Measurements from ENCODE around the gene RAB6B. TPM values are rescaled to one million over a fixed set of nuclear protein-coding genes. Genes with fewer than 3 reads are reported as not detected.

The RAB6B gene
- total and polyA plus RNA-seq, 4 donors, result 1.8 to 5.1 (median 3.2) TPM

DNA sequence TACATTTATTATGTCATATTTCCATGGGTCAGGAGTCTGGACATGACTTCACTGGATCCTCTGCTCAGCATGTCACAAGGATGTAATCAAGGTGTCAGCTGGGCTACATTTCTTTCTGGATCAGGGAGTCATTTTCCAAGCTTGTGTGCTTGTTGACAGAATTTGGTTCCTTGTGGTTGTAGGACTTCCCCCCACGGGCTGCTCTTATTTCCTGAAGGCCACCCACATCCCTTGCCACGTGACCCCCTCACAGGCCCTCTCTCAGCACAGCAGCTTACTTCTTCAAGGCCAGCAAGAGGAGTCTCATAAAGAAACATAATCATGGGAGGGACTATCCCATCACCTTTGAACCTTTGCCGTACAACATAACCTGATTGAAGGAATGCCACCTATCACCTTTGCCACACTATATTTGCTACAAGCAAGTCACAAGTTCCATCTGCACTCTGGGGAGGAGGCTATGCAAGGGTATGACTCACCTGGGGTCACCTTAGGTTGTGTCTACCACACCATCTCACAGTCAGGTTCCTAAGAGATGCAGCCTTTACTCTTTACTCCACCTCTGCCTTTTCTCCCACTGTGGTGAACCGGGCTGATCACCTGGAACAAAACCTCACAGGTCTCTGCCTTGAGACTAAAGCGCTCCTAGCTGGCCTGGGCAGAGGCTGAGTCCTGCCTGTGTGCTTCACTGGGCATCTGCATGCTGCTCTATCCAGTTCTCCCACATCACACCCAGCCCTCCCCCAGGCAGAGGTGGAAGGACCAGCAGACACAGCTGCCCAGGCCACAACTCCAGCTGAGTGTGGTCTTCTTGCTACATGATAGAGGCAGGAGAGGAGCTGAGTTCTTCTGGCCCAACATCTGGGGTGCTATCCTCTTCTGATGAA, 13.5 kb downstream of the RAB6B start:
- H3K9me3 ChIP-seq (ENCODE audit: control insufficient read depth in 4 of 4, insufficient read depth in 3 of 4, low read length in 3 of 4), result peaks cover 0 to 4% (median 0%) of the 10 kb centered on the region in 4 donors
- ATAC-seq (ENCODE audit: insufficient read depth, low FRiP score) (no peak), DNase-seq (no peak)
- TF ChIP-seq, protein P1, sequence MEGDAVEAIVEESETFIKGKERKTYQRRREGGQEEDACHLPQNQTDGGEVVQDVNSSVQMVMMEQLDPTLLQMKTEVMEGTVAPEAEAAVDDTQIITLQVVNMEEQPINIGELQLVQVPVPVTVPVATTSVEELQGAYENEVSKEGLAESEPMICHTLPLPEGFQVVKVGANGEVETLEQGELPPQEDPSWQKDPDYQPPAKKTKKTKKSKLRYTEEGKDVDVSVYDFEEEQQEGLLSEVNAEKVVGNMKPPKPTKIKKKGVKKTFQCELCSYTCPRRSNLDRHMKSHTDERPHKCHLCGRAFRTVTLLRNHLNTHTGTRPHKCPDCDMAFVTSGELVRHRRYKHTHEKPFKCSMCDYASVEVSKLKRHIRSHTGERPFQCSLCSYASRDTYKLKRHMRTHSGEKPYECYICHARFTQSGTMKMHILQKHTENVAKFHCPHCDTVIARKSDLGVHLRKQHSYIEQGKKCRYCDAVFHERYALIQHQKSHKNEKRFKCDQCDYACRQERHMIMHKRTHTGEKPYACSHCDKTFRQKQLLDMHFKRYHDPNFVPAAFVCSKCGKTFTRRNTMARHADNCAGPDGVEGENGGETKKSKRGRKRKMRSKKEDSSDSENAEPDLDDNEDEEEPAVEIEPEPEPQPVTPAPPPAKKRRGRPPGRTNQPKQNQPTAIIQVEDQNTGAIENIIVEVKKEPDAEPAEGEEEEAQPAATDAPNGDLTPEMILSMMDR (IDR thresholded peaks at IDR 0.05; ENCODE audit: control extremely low read depth, extremely low read depth), result no peak
- no peaks in the 10 kb centered on the region for H3K36me3 ChIP-seq (ENCODE audit: control insufficient read depth in 4 of 4, insufficient read depth in 4 of 4, low read length in 4 of 4)
- H3K4me1 ChIP-seq (ENCODE audit: control insufficient read depth in 5 of 5, insufficient read depth in 5 of 5, low read length in 5 of 5), result no peaks in the 10 kb centered on the region
- no peaks in the 10 kb centered on the region for H3K27me3 ChIP-seq (ENCODE audit: control insufficient read depth in 3 of 3, insufficient read depth in 3 of 3, low read length in 2 of 3)
- no peak overlapping the region for H3K4me3 ChIP-seq
- 66 to 80% methylated on average over 5 of the region's 5 CpGs for WGBS, 2 donors
- H3K27ac ChIP-seq (ENCODE audit: low read depth in 1 of 2, low read length in 1 of 2), result no peak overlapping the region
- no peak overlapping the region for H3K9ac ChIP-seq (ENCODE audit: insufficient read depth in 1 of 2, low read length in 2 of 2)

DNA sequence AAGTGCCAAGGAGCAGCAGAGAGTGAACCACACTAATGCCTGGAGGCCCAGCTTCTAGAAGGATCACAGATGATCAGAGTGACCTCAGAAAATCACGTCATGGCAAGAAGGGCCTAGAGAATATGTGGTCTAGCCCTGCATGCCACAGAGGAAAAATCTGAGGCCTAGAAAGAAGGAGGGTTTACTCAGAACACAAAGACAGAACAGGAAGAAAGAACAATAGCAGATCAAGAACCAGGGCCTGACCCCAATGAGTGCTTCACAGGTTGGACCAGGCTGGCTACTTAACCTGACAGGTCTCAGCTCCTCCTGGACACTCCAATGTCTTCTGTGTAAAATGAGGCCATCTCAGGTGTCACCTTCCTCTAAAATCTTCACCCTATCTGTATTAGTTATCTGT, 14.2 kb downstream of the RAB6B start:
- no peak for DNase-seq
- H3K27me3 ChIP-seq (ENCODE audit: control insufficient read depth in 3 of 3, insufficient read depth in 3 of 3, low read length in 2 of 3), result no peaks in the 10 kb centered on the region
- H3K9ac ChIP-seq (ENCODE audit: insufficient read depth in 1 of 2, low read length in 2 of 2), result no peak overlapping the region
- no peaks in the 10 kb centered on the region for H3K36me3 ChIP-seq (ENCODE audit: control insufficient read depth in 4 of 4, insufficient read depth in 4 of 4, low read length in 4 of 4)
- H3K4me1 ChIP-seq (ENCODE audit: control insufficient read depth in 5 of 5, insufficient read depth in 5 of 5, low read length in 5 of 5), result no peaks in the 10 kb centered on the region
- ATAC-seq (ENCODE audit: insufficient read depth, low FRiP score), result no peak
- peaks cover 0 to 4% (median 0%) of the 10 kb centered on the region in 4 donors for H3K9me3 ChIP-seq (ENCODE audit: control insufficient read depth in 4 of 4, insufficient read depth in 3 of 4, low read length in 3 of 4)
- TF ChIP-seq, protein P1 (IDR thresholded peaks at IDR 0.05; ENCODE audit: control extremely low read depth, extremely low read depth), result no peak
- no peak overlapping the region for H3K27ac ChIP-seq (ENCODE audit: low read depth in 1 of 2, low read length in 1 of 2)
- WGBS, 2 donors, result 63 to 78% methylated on average over 1 of the region's 1 CpG
- H3K4me3 ChIP-seq, result no peak overlapping the region

DNA sequence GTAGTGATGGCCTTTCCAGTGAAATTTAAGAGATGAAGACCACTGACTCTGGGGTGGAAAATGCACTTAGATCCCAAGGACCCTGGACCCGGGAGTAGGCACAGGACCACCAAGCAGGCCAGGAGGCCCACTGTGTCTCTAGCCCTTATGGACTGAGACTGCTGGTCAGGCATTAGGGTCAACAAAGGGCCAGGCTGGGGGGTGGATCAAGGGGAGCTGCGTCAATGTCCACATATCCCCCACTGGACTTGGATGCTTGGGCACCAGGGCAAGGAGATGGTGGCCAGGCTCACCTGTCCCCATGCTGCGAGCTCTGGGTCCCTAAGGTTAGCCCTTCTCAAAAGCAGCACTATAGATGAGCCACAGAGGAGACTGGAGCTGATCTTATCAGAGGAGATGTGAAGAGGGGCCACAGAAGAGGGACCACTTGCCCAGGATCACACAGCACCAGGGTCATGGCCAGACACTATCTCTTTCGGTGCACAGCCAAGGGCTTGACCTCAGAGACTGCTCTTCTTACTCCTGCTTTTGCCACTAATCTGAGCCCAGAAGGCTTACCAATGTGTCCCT, 14.7 kb downstream of the RAB6B start:
- Histone ChIP-seq H3K9me3 (ENCODE audit: control insufficient read depth in 4 of 4, insufficient read depth in 3 of 4, low read length in 3 of 4) (peaks cover 0 to 4% (median 0%) of the 10 kb centered on the region in 4 donors), H3K9ac (ENCODE audit: insufficient read depth in 1 of 2, low read length in 2 of 2) (no peak overlapping the region), H3K27me3 (ENCODE audit: control insufficient read depth in 3 of 3, insufficient read depth in 3 of 3, low read length in 2 of 3) (no peaks in the 10 kb centered on the region), H3K36me3 (ENCODE audit: control insufficient read depth in 4 of 4, insufficient read depth in 4 of 4, low read length in 4 of 4) (no peaks in the 10 kb centered on the region), H3K27ac (ENCODE audit: low read depth in 1 of 2, low read length in 1 of 2) (no peak overlapping the region), H3K4me3 (no peak overlapping the region), H3K4me1 (ENCODE audit: control insufficient read depth in 5 of 5, insufficient read depth in 5 of 5, low read length in 5 of 5) (no peaks in the 10 kb centered on the region)
- TF ChIP-seq, protein P1 (IDR thresholded peaks at IDR 0.05; ENCODE audit: control extremely low read depth, extremely low read depth), result no peak
- no peak for ATAC-seq (ENCODE audit: insufficient read depth, low FRiP score)
- no peak for DNase-seq
- 92 to 95% methylated on average over 4 of the region's 4 CpGs for WGBS, 2 donors
